ENCODE data around the gene MMP23B.

The MMP23B gene

GRCh38 chr1:1623631-1624442 lies 8.1 kb upstream of the MMP23B start:
- no peaks in the 10 kb centered on the region for H3K27me3 ChIP-seq (ENCODE audit: insufficient read depth, low read length, poor library complexity, severe bottlenecking)
- TF ChIP-seq CTCF (conservative IDR thresholded peaks at IDR 0.05; ENCODE audit: low read length): no peak
- no peak for TF ChIP-seq EZH2phosphoT487 (IDR thresholded peaks at IDR 0.05; ENCODE audit: borderline replicate concordance)

GRCh38 chr1:1624443-1625403 lies 7.2 kb upstream of the MMP23B start:
- Histone ChIP-seq H3K79me2 (ENCODE audit: insufficient read depth, low read length) (no peaks in the 10 kb centered on the region), H3K9ac (ENCODE audit: low read depth, low read length, poor library complexity, severe bottlenecking) (no peak overlapping the region), H3K4me3 (ENCODE audit: low read length, poor library complexity, severe bottlenecking) (no peak overlapping the region), H2AFZ (ENCODE audit: low read length) (no peak overlapping the region), H3K9me3 (ENCODE audit: insufficient read depth, low read depth, low read length) (no peaks in the 10 kb centered on the region), H3K9me2 (replicated peaks; ENCODE audit: low read depth, low read length) (no peaks in the 10 kb centered on the region), H3K27me3 (ENCODE audit: insufficient read depth, low read length, poor library complexity, severe bottlenecking) (no peaks in the 10 kb centered on the region), H3K4me2 (ENCODE audit: low read depth, low read length, poor library complexity, severe bottlenecking) (no peak overlapping the region), H3F3A (ENCODE audit: low read depth) (no peaks in the 10 kb centered on the region), H3K36me3 (ENCODE audit: insufficient read depth, low read length) (no peaks in the 10 kb centered on the region), H3K4me1 (ENCODE audit: insufficient read depth, low read length, poor library complexity, severe bottlenecking) (no peaks in the 10 kb centered on the region), H4K20me1 (ENCODE audit: insufficient read depth, low read length, poor library complexity, severe bottlenecking) (no peaks in the 10 kb centered on the region)
- TF ChIP-seq CTCF (conservative IDR thresholded peaks at IDR 0.05; ENCODE audit: low read length) (no peak), EZH2phosphoT487 (IDR thresholded peaks at IDR 0.05; ENCODE audit: borderline replicate concordance) (no peak)

More at GRCh38 chr1:1623631-1624442, 8.1 kb upstream of the MMP23B start:
- no peaks in the 10 kb centered on the region for H4K20me1 ChIP-seq (ENCODE audit: insufficient read depth, low read length, poor library complexity, severe bottlenecking)
- H3K9me2 ChIP-seq (replicated peaks; ENCODE audit: low read depth, low read length): no peaks in the 10 kb centered on the region
- H2AFZ ChIP-seq (ENCODE audit: low read length): no peak overlapping the region
- H3K4me2 ChIP-seq (ENCODE audit: low read depth, low read length, poor library complexity, severe bottlenecking): no peak overlapping the region
- no peak overlapping the region for H3K4me3 ChIP-seq (ENCODE audit: low read length, poor library complexity, severe bottlenecking)
- H3K79me2 ChIP-seq (ENCODE audit: insufficient read depth, low read length): no peaks in the 10 kb centered on the region
- no peak overlapping the region for H3K9ac ChIP-seq (ENCODE audit: low read depth, low read length, poor library complexity, severe bottlenecking)
- no peaks in the 10 kb centered on the region for H3F3A ChIP-seq (ENCODE audit: low read depth)
- H3K4me1 ChIP-seq (ENCODE audit: insufficient read depth, low read length, poor library complexity, severe bottlenecking): no peaks in the 10 kb centered on the region
- H3K36me3 ChIP-seq (ENCODE audit: insufficient read depth, low read length): no peaks in the 10 kb centered on the region
- no peaks in the 10 kb centered on the region for H3K9me3 ChIP-seq (ENCODE audit: insufficient read depth, low read depth, low read length)

GRCh38 chr1:1625404-1625775 lies 6.6 kb upstream of the MMP23B start:
- no peaks in the 10 kb centered on the region for H3F3A ChIP-seq (ENCODE audit: low read depth)
- H3K79me2 ChIP-seq (ENCODE audit: insufficient read depth, low read length): no peaks in the 10 kb centered on the region
- no peak for TF ChIP-seq EZH2phosphoT487 (IDR thresholded peaks at IDR 0.05; ENCODE audit: borderline replicate concordance)
- no peak for TF ChIP-seq CTCF (conservative IDR thresholded peaks at IDR 0.05; ENCODE audit: low read length)

More at GRCh38 chr1:1625404-1625775, 6.6 kb upstream of the MMP23B start:
- Histone ChIP-seq H3K9me3 (ENCODE audit: insufficient read depth, low read depth, low read length) (no peaks in the 10 kb centered on the region), H3K9me2 (replicated peaks; ENCODE audit: low read depth, low read length) (no peaks in the 10 kb centered on the region), H3K27me3 (ENCODE audit: insufficient read depth, low read length, poor library complexity, severe bottlenecking) (no peaks in the 10 kb centered on the region), H3K4me1 (ENCODE audit: insufficient read depth, low read length, poor library complexity, severe bottlenecking) (no peaks in the 10 kb centered on the region), H3K9ac (ENCODE audit: low read depth, low read length, poor library complexity, severe bottlenecking) (no peak overlapping the region), H4K20me1 (ENCODE audit: insufficient read depth, low read length, poor library complexity, severe bottlenecking) (no peaks in the 10 kb centered on the region), H3K4me2 (ENCODE audit: low read depth, low read length, poor library complexity, severe bottlenecking) (no peak overlapping the region), H3K36me3 (ENCODE audit: insufficient read depth, low read length) (no peaks in the 10 kb centered on the region), H2AFZ (ENCODE audit: low read length) (no peak overlapping the region), H3K4me3 (ENCODE audit: low read length, poor library complexity, severe bottlenecking) (no peak overlapping the region)

Data from Loucy (cell line).